GM21381 (cell line): ENCODE data around the gene LHX5.
A peak's percentile ranks its signal among the peaks of the same experiment; 100 is the strongest.

Source experiments
- ATAC-seq: cut with Tn5 transposase; IDR thresholded peaks from one replicate; pipeline ENCODE4 v1.9.1; 2021; ENCODE audit warnings: mild to moderate bottlenecking, moderate library complexity; ENCODE audit not compliant: unreplicated experiment

The LHX5 gene

DNA sequence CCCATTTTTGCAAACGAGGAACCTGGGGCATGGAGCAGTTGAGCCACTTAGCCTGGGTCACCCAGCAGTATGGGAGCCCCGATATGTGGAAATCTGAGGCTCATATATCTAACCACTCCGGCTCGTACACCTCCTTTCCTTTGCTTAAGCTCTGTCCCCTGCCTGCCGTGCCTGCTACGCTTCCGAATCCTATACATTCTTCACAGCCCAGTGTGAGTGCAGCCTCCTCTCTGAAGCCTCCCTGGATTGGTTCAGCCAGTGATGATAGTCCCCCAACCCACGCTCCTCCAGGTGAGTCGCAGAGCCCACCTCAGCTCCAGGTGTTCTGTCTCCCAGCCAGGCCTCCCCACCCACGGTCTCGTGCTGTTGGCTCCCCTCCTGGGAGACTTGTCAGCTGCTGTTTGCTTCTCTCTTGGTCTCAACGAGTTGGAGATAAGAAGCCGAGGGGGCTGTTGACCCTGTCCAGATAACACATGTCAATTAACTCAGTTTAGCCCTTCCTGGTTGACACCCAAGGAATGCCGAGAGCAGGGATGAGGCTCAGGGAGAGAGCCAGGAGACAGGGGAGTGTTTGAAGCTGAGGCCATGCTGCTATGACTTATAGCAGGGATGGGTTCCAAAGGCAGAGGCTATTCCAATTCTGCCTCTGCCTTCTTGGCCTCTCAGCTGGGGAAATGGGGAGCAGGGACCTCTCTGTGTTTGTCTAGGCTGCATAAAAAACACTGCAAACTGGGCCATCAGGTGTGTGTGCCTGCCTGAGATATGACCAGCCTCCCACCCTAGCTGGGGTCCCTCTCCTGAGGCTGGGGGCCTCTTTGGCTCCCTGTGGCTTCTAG, 30.5 kb downstream of the LHX5 start:
- no peak for ATAC-seq

DNA sequence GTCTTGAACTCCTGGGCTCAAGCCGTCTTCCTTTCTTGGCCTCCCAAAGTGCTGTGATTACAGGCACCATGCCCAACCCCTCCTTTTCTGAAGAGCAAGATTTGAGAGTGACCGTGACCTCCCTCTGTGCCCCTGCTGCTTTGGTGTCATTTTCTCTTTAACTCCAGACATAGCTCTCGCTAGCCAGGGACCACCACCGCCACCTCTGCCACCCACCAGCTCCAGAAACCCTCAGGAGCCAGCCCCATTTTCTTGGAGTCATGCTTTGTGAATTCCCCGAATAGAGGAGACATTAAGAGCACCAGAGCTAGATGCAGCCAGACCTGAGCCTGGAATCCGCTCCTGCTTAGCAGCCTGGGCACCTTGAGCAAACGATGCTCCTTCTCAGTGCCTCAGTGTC, 31.3 kb downstream of the LHX5 start:
- ATAC-seq: no peak

DNA sequence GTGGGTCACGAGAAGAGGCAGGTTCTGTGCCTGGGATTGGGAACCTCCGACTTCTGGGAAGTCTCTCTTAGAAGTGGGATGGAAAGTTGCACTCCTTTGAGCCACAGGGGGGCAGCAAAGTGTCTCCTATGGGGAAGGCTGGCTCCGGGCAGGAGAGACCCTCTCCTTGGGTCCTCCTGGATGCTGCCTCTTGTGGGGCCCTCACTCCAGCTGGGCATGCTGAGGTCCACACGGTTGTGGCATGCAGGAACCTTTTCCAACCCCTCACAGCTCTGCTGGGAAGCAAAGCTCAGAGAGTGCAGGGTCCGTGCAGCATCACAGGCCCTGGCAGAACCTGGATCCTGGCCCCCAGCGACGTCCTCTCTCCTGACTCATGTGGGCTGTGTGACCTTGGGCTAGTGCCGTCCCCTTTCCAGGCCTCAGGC, 32.1 kb downstream of the LHX5 start:
- no peak for ATAC-seq

DNA sequence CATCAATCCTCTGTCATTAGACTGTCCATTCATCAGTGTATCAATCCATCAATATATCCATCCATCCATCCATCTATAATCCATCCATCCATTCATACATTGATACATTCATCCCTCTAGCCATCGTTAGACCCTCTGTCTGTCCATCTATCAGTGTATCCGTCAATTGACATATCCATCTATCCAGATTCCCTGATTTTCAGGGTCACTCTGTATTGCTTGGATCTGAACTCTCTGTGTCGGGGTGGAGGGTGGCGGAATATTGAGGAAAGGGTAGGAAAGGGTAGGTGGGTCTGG, 32.4 kb downstream of the LHX5 start:
- ATAC-seq: no peak

DNA sequence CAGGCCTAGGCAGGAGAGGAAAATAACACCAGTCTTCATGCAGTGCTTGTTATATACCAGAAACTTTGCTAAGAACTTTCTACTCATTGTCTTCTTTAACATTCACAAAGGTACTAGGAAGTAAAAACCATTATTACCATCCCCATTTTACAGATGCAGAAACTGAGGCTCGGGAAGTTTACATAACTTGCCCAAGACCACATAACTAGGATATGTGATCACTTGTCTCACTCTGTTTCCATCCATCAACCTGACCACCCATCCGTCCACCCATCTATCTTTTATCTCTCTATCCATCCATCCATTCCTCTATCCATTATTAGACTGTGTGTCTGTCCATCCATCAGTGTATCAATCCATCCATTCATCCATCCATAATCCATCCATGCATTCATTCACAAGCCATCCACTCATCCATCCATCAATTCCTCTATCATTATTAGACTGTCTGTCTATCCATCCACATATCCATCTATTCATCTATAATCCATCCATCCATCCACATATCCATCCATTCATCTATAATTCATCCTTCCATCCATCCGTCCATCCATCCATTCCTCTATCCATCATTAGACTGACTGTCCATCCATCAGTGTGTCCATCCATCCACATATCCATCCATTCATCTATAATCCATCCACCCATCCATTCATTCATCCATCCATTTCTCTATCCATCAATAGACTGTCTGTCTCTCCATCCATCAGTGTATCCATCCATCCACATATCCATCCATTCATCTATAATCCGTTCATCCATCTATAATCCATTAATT, 33.0 kb downstream of the LHX5 start:
- ATAC-seq: no peak

DNA sequence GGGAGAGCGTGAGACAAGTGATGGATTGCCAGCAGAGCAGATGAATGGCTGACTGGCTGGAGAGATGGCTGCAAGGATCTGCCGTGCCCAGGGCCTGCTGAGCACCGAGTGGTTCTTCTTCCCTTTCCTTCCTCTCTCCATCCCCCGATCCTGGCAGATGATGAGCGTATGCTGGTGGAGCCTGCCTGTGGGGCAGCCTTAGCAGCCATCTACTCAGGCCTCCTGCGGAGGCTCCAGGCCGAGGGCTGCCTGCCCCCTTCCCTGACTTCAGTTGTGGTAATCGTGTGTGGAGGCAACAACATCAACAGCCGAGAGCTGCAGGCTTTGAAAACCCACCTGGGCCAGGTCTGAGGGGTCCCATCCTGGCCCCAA, 34.0 kb downstream of the LHX5 start:
- ATAC-seq: no peak

DNA sequence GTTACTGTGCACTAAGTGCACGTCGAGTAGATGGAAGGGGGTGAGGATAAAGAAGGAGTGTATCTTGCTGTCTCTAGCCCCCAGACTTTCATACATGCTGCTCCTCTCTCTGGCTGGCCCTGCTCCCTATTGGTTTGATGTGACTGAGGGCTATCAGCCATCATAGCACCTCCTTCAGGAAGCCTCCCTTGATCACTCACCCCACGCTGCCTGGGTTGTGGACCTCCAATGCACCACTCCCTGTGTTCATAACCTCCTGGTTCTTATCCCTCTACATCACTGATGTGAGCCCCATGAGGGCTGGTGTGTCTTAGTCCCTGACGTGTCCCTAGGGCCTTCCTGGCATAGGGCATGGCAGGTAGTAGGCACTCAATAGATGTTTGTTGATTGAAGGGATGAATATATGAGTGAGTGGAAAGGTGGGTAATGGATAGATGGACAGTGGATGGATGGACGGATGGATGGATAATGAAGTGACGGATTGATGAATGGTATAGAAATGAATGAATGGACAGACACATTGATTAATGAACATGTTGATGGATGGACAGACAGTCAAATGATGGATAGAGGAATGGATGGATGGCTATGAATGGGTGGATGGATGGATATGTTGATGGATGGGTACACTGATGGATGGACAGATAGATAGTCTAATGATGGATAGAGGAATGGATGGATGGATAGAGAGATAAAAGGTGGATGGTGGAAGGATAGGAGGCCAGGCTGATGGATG, 34.5 kb downstream of the LHX5 start:
- no peak for ATAC-seq

DNA sequence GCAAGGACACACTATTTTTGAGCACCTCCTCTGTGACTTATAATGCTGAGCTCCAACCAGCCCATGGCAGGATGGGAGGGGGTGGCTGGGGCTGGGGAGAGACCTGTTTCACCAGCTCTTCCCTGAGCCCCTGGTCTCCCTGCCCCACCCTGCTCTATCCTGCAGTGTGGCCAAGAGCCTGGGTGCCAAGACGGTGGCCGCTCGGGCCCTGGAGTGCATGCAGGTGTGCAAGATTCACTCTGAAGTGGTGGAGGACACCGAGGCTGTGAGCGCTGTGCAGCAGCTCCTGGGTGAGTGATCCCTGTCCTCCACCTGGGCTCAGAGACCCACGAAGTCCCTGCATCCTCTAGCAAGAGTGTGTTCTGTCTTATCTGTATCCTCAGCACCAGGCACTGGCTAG, 35.1 kb downstream of the LHX5 start:
- no peak for ATAC-seq

DNA sequence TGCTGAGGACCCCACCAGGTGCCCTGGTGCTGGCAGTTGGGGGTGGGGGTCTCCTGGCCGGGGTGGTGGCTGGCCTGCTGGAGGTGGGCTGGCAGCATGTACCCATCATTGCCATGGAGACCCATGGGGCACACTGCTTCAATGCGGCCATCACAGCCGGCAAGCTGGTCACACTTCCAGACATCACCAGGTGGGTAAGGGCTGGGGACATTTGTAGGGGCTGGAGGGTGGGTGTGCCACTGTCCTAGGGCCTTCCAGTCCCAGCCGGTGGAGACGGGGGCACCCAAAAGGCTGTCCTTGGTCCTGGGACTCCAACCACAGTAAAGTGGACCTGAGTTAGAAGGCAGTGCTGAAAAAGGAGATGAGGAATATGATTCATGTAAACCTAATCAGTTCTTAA, 36.3 kb downstream of the LHX5 start:
- no peak for ATAC-seq

DNA sequence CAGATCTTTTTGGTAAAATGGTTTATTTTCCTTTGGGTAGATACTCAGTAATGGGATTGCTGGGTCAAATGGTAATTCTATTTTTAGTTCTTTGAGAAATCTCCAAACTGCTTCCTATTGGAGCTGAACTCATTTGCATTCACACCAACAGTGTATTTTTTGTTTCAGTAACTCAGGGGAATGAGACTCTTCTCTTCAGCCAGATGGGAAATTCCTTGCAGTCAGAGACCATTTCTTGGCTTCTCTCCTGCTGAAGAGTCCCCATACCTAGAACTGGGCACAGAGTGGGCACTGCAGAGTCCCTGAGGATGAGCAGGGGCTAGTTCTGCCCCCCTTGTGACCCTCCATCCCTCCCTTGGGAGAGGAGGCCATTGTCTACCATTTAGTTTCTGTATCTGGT, 38.7 kb downstream of the LHX5 start:
- ATAC-seq: no peak

DNA sequence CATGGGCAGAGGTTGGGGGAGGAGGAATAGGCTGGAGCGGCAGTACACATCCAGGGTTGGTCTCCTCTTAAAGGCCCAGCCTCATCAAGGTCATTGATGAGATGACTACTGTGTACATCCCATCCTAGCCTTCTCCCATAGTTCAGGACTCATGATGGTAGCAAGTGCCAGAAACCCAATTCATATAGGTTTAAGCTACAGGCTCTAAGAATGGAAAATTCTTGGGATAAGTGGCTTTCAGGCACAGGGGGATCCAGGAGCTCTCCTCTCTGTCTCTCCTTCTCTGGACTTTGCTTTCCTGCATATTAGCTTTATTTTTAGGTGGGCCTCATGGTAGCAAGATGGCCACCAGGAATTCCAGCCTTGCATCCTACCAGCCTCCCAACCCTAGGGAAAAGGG, 43.2 kb downstream of the LHX5 start:
- ATAC-seq: no peak

DNA sequence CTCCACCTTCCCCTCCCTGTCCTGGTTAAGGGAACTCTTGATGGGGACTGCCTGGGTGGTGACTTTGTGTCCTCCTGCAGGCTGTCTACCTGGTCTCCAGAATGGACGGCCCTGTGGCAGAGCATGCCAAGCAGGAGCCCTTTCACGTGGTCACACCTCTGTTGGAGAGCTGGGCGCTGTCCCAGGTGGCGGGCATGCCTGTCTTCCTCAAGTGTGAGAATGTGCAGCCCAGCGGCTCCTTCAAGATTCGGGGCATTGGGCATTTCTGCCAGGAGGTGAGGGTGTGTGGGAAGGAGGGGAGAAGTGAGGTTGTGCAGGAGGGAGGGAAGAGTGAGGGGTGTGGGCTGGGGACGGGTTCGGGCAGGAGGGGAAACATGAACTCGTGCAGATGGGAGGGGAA, 43.8 kb downstream of the LHX5 start:
- no peak for ATAC-seq

DNA sequence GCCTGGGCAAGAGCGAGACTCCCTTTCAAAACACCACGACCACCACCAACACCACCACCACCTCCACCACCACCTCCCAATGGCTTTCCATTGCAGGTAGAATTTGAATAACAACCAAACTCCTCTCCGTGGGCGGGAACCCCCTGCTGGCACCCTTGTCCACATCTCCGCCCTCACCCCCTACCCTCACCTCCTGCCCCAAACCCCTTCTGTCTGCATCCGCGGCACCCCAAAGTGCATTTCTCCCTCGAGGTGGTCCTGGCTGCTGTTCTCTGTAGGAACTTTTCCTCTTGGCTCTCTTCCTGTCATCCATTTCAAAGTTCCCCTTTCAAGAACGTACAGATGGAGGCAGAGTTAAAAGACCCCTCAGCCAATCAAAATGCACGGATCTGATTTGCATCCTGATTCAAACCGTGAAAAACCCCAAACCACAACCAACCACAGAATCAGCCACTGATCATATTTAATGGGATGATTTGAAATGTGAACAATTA, 45.7 kb downstream of the LHX5 start:
- no peak for ATAC-seq

DNA sequence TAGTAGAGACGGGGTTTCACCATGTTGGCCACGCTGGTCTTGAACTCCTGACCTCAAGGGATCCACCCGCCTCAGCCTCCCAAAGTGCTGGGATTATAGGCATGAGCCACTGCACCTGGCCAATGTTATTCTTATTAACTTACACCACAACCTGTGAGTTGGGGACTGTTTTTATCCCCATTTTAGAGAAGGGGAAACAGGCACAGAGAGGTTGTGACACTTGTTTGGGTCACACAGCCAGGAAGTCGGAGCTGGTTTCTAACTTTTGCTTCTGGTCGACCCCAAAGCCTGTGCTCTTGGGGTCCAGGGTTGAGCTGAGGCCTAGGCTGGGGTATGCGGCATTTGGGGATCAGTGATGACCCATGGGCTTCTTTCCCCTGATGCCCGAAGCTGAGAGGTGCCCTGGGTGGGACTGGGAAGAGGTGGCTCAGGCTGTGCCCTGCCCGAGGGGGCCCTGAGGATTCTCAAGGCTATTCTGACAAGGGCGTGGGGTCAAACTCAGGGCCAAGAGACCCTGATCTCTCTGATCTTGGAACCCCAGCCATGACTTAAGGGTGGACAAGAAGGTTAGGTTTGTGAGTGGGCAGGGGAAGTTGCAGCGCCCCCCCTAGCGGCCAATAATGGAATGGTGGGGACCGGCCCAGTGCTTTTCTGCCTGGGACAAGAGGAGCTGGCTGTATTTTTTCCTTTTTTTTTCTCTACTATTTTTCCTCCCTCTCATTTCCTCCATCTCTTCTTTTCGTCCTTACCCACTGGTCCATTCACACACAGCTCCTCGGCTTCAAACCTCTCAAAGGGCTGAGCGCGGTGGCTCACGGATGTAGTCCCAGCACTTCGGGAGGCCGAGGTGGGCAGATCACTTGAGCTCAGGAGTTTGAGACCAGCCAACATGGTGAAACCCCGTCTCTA, 46.5 kb downstream of the LHX5 start:
- no peak for ATAC-seq

DNA sequence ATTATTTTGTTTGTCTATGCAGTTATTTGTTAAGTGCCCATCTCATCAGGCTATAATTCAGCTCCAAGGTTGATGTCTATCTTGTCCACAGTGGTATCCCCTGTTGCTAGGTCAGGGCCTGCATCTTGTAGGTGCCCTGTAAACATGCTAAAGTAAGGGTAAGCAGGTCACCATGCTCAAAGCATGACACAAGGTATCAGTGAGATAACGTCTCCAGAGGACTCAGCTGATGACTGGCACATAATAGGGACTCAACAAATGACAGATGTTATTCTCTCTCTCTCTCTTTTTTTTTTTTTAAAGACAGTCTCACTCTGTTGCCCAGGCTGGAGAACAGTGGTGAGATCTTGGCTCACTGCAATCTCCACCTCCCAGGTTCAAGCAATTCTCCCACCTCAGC, 47.2 kb downstream of the LHX5 start:
- ATAC-seq: no peak

DNA sequence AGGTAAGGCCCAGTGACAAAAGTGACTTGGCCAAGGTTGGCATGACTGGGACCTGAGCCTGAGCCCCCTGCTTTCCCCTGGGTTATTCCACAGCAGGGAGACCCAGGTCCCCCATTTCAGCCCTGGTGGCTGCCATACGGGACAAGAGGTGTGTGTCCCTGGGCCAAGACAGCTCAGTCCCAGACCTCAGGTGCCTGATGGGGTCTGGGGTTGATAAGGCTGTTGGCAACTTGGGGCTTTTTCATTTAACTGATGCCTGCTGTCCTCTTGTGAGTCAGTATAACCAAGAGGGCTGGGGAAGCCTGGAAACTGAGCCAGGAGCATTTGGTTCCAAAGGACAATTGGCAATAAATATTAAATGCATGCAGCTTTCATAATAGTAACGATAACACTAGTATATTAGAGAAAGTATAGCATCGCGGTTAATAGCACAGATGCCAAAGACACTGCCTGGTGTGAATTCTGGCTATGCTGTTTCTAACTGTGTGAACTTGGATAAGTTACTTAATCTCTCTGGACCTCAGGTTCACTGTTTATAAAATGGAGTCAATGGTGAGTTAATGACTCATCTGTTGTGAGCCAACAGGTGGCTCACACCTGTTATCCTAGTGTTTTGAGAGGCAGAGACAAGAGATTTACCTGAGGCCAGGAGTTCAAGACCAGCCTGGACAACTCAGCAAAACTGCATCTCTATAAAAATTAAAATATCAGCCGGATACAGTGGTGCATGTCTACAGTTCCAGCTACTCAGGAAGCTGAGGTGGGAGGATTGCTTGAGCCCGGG, 48.6 kb downstream of the LHX5 start:
- no peak for ATAC-seq

DNA sequence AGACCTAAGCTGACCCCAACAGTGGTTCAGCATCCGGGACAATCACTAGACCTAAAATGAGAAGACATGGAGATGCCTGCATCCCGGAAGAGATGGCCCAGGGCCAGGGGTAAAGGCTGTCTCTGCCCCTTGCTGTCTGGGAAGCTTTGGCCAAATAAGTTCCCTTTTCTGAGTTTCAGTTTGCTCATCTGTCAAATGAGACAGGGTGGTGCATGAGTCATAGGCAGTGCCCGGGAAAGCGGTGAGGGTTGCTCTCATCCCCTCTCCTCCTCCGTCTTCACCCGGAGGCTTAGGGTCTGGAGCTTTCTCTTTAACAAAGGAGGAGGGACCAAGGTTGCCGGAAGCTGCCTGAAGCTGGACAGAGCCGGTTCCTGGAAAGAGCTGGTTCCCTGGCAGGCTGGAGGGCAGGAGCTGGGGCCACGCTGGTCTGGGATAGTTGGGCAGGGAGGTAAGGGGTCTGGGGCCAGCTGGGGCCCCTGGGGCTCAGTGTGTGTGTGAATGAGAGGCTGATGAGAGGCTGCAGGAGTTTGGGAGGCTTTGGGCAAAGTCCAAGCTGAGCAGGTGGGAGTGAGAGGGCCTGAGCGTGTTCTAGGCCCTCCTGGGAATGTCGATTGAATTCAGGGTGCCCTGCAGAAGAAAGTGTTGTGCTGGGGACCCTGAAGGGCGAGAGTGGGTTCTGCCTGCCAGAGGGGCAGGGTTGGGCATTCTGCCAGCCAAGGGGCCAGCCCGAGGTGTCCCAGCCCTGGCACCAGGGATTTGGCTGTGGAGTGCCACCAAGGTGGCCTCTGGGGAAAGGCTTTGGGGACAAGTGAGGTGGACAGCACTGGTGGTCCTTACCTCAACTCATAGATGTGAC, 49.4 kb downstream of the LHX5 start, which contains the start of gene SDSL:
SDSL (plus strand) TSS at position 351 of the 856 bp plus-strand sequence. CDS start 5,603 bp downstream, outside the sequence.
- ATAC-seq: peak; percentile 91

DNA sequence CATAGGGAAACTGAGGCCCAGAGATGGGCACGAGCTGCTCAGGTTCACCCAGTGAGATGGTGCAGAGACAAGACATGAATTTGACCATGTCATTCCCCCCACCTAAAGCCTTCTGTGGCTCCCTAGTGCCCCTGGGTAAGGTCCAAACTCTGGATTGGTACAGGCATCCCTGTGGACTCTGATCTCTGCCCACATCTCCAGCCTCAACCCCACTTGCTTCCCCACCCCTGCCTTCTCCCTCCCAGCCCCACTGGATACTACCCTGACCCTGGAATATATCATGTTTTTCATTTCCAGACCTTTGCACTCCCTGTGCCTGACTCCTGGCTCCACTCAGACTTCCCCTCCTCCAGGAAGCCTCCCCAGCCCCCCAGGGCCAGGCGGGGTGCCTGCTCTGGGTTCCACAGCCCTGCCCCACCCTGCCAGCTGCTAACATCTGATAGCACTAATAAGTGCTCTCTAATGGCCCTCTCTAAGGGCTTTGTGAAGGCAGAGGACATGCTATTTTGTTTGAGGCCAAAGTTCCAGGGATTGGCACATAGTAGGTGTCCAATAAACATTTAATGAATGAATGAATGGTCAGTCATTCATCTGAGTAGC, 50.6 kb downstream of the LHX5 start:
- ATAC-seq: no peak
